Measurements from ENCODE around the gene ZSCAN23.

DNA sequence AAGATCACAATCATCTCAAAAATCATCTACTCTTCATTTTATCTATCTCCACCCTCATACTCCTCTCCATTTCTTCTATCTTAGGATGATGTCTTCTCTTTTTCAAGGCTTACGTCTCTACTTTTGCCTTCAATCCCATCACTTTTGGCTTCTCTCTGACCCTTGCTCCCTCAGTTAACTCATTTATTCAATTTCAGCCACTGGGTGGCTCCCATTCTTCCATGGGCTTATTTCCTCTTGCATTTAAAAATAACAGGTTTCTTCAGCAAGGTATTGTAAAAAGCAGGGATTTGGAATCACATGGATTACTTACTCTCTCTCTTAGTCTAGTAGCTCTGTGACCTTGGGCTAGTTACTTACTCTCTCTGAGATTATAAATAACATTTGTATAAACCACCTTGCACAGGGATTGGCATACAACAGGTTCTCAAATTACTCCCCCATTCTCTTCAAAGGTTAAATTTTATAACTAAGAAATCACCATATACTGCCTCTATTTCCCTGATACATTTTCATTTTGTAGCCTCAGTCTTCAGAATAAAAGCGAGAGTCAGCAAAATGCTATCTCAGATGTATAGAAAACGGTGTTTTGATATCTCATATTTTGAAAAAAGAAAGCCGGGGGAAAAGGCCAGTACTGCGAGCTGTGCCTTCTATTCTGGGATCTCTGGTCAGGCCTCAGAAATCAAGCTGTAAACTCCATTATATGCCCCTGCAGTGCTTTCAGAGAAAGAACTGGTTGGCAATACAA is 49.2 kb downstream of the ZSCAN23 start:
- TF ChIP-seq, protein P1, sequence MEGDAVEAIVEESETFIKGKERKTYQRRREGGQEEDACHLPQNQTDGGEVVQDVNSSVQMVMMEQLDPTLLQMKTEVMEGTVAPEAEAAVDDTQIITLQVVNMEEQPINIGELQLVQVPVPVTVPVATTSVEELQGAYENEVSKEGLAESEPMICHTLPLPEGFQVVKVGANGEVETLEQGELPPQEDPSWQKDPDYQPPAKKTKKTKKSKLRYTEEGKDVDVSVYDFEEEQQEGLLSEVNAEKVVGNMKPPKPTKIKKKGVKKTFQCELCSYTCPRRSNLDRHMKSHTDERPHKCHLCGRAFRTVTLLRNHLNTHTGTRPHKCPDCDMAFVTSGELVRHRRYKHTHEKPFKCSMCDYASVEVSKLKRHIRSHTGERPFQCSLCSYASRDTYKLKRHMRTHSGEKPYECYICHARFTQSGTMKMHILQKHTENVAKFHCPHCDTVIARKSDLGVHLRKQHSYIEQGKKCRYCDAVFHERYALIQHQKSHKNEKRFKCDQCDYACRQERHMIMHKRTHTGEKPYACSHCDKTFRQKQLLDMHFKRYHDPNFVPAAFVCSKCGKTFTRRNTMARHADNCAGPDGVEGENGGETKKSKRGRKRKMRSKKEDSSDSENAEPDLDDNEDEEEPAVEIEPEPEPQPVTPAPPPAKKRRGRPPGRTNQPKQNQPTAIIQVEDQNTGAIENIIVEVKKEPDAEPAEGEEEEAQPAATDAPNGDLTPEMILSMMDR (conservative IDR thresholded peaks at IDR 0.05; ENCODE audit: low read length) = peak; percentile 58
- no peak for TF ChIP-seq EZH2phosphoT487 (IDR thresholded peaks at IDR 0.05; ENCODE audit: borderline replicate concordance)
